GM23248 (cell line): ENCODE measurements around the gene NCK2. TPM values are rescaled to one million over a fixed set of nuclear protein-coding genes. Genes with fewer than 3 reads are reported as not detected.

Experiments used
- DNase-seq: peaks from one replicate; pipeline ENCODE4 v3.0.0-alpha.2; 2015
- H2AFZ ChIP-seq: fragments of 200-600 bp; sonication (generic); 2 replicates; pipeline ENCODE4 v1.6.1; 2016; ENCODE audit warnings: antibody characterized with exemption
- H3F3A ChIP-seq: fragments of 200-600 bp; sonication (generic); 2 replicates; pipeline ENCODE4 v1.6.1; 2016; ENCODE audit warnings: mild to moderate bottlenecking, antibody characterized with exemption, mixed run types; ENCODE audit not compliant: insufficient read depth
- H3K27ac ChIP-seq: fragments of 200-600 bp; sonication (generic); 2 replicates; pipeline ENCODE4 v1.5.1; 2016; ENCODE audit warnings: mild to moderate bottlenecking
- H3K27me3 ChIP-seq: fragments of 200-600 bp; sonication (generic); replicated peaks from 2 replicates; pipeline ENCODE4 v1.6.1; 2016; ENCODE audit warnings: mild to moderate bottlenecking; ENCODE audit not compliant: insufficient read depth
- H3K36me3 ChIP-seq: fragments of 200-600 bp; sonication (generic); 2 replicates; pipeline ENCODE4 v1.6.1; 2016; ENCODE audit warnings: low read depth, mild to moderate bottlenecking
- H3K4me1 ChIP-seq: fragments of 200-600 bp; sonication (generic); 2 replicates; pipeline ENCODE4 v1.6.1; 2016; ENCODE audit warnings: mild to moderate bottlenecking; ENCODE audit not compliant: insufficient read depth
- H3K4me2 ChIP-seq: fragments of 200-600 bp; sonication (generic); one replicate; pipeline ENCODE4 v1.6.1; 2016; ENCODE audit warnings: mild to moderate bottlenecking; ENCODE audit not compliant: unreplicated experiment
- H3K4me3 ChIP-seq: fragments of 200-600 bp; sonication (generic); 2 replicates; pipeline ENCODE4 v1.5.1; 2016; ENCODE audit warnings: mild to moderate bottlenecking
- H3K79me2 ChIP-seq: fragments of 200-600 bp; sonication (generic); 2 replicates; pipeline ENCODE4 v1.6.1; 2016; ENCODE audit warnings: mild to moderate bottlenecking; ENCODE audit not compliant: insufficient read depth
- H3K9ac ChIP-seq: fragments of 200-600 bp; sonication (generic); 2 replicates; pipeline ENCODE4 v1.6.1; 2016; ENCODE audit warnings: mild to moderate bottlenecking
- H3K9me2 ChIP-seq: fragments of 200-600 bp; sonication (generic); 2 replicates; pipeline ENCODE4 v1.6.1; 2016; ENCODE audit warnings: mixed run types, mild to moderate bottlenecking, moderate library complexity; ENCODE audit not compliant: insufficient read depth
- H3K9me3 ChIP-seq: fragments of 200-600 bp; sonication (generic); one replicate; pipeline ENCODE4 v1.6.1; 2017; ENCODE audit warnings: low read depth
- H4K20me1 ChIP-seq: fragments of 200-600 bp; sonication (generic); 2 replicates; pipeline ENCODE4 v1.6.0; 2016; ENCODE audit not compliant: insufficient read depth
- EZH2 ChIP-seq: fragments of 200-600 bp; sonication (generic); IDR thresholded peaks from 2 replicates; pipeline ENCODE4 v1.6.1; 2018; ENCODE audit warnings: antibody characterized with exemption, mild to moderate bottlenecking; ENCODE audit not compliant: insufficient read depth, poor library complexity, severe bottlenecking
- EZH2phosphoT487 ChIP-seq: fragments of 200-600 bp; sonication (generic); IDR thresholded peaks from 2 replicates; pipeline ENCODE4 v1.6.1; 2018; ENCODE audit warnings: antibody characterized with exemption, moderate library complexity, mild to moderate bottlenecking, low read depth; ENCODE audit not compliant: insufficient read depth
- WGBS, 2 experiments: methylation state at CpG; one replicate each; pipeline ENCODE4 v1.1.6; 2015 to 2017; ENCODE audit warnings: low lambda C conversion rate in 2 of 2, low coverage in 1 of 2; ENCODE audit errors: missing lambda C conversion rate in 2 of 2; 5-methylcytosine and 5-hydroxymethylcytosine counted together
- in situ Hi-C: fragments of 300-500 bp; cut with MboI; formaldehyde crosslinking; loops from 2 replicates; pipeline ENCODE4 v1.15.0; 2020
- polyA plus RNA-seq: library from polyadenylated mRNA; unstranded; fragments of >200 nt; fragmentation: Nextera tagmentation; extraction: Ambion mirVana; gene quantifications from 2 replicates; pipeline ENCODE4 v1.2.1, GENCODE V29; 2016
- total RNA-seq: library from RNA; depleted of rRNA; stranded (reverse); fragments of >200 nt; shearing (Covaris generic); gene quantifications from 2 replicates; pipeline ENCODE4 v1.2.3, GENCODE V29; 2014

Gene NCK2
- total and polyA plus RNA-seq, 2 experiments from 2014 or later, result 5.1 to 25.2 TPM

- Histone ChIP-seq H3K4me2 (no peak overlapping the region), H3K27me3 (no peaks in the 10 kb centered on the region; the same call in 1 of the 2 replicates), H3K4me3 (no peak overlapping the region), H3K9me3 (no peaks in the 10 kb centered on the region), H3K4me1 (peaks cover 17% of the 10 kb centered on the region), H2AFZ (no peak overlapping the region), H3K9me2 (no peaks in the 10 kb centered on the region), H3K79me2 (no peaks in the 10 kb centered on the region), H3K27ac (no peak overlapping the region), H4K20me1 (no peaks in the 10 kb centered on the region), H3K9ac (no peak overlapping the region), H3K36me3 (no peaks in the 10 kb centered on the region), H3F3A (peaks cover 14% of the 10 kb centered on the region)
- no peak for TF ChIP-seq EZH2
- TF ChIP-seq EZH2phosphoT487, result no peak
- in situ Hi-C loops, result no loop called here
- no peak for DNase-seq
- 68 to 73% methylated on average over 6 of the region's 6 CpGs for WGBS, 2 experiments
These were observed 30.6 kb upstream of the NCK2 start for GRCh38 chr2:105714141-105714540.

GRCh38 chr2:105718846-105719481, 25.7 kb upstream of the NCK2 start:
- H3K4me1 ChIP-seq, result no peaks in the 10 kb centered on the region
- H3K27me3 ChIP-seq, result peaks cover 8% of the 10 kb centered on the region; the same call in 1 of the 2 replicates
- no peaks in the 10 kb centered on the region for H3K9me3 ChIP-seq
- H3K4me3 ChIP-seq, result no peak overlapping the region
- no peaks in the 10 kb centered on the region for H4K20me1 ChIP-seq
- WGBS, 2 experiments, result 44 to 45% methylated on average over 8 of the region's 8 CpGs
- TF ChIP-seq EZH2 (no peak), EZH2phosphoT487 (no peak)
- H3K36me3 ChIP-seq, result no peaks in the 10 kb centered on the region
- H3K9me2 ChIP-seq, result no peaks in the 10 kb centered on the region
- no peak overlapping the region for H3K9ac ChIP-seq
- H2AFZ ChIP-seq, result no peak overlapping the region
- no peak for DNase-seq
- no peak overlapping the region for H3K4me2 ChIP-seq
- no peaks in the 10 kb centered on the region for H3F3A ChIP-seq
- H3K27ac ChIP-seq, result no peak overlapping the region
- no peaks in the 10 kb centered on the region for H3K79me2 ChIP-seq
- in situ Hi-C loops, result no loop called here

GRCh38 chr2:105721991-105722511, 22.7 kb upstream of the NCK2 start:
- H2AFZ ChIP-seq, result no peak overlapping the region
- H3K4me1 ChIP-seq, result no peaks in the 10 kb centered on the region
- no peak overlapping the region for H3K9ac ChIP-seq
- in situ Hi-C loops, result no loop called here
- no peak overlapping the region for H3K4me3 ChIP-seq
- H3K27me3 ChIP-seq, result 0 out of 2 replicates have a peak, but pooled peaks cover 12% of the 10 kb centered on the region
- no peaks in the 10 kb centered on the region for H3K36me3 ChIP-seq
- H3K9me3 ChIP-seq, result no peaks in the 10 kb centered on the region
- no peak for TF ChIP-seq EZH2
- TF ChIP-seq EZH2phosphoT487, result no peak
- H3F3A ChIP-seq, result no peaks in the 10 kb centered on the region
- DNase-seq, result no peak
- H3K4me2 ChIP-seq, result no peak overlapping the region
- H3K9me2 ChIP-seq, result no peaks in the 10 kb centered on the region
- H3K27ac ChIP-seq, result no peak overlapping the region
- no peaks in the 10 kb centered on the region for H4K20me1 ChIP-seq
- no peaks in the 10 kb centered on the region for H3K79me2 ChIP-seq
- 69 to 73% methylated on average over 8 of the region's 8 CpGs for WGBS, 2 experiments

- no peaks in the 10 kb centered on the region for H3K4me1 ChIP-seq
- TF ChIP-seq EZH2phosphoT487 (no peak), EZH2 (no peak)
- no peaks in the 10 kb centered on the region for H3K36me3 ChIP-seq
- 0 out of 2 replicates have a peak, but pooled peaks cover 12% of the 10 kb centered on the region for H3K27me3 ChIP-seq
- no peaks in the 10 kb centered on the region for H4K20me1 ChIP-seq
- no peak overlapping the region for H3K4me3 ChIP-seq
- H3K9me3 ChIP-seq, result no peaks in the 10 kb centered on the region
- no peaks in the 10 kb centered on the region for H3F3A ChIP-seq
- H3K79me2 ChIP-seq, result no peaks in the 10 kb centered on the region
- in situ Hi-C loops, result no loop called here
- no peak for DNase-seq
- no peak overlapping the region for H3K4me2 ChIP-seq
- H3K27ac ChIP-seq, result no peak overlapping the region
- H3K9me2 ChIP-seq, result no peaks in the 10 kb centered on the region
- no peak overlapping the region for H2AFZ ChIP-seq
- H3K9ac ChIP-seq, result no peak overlapping the region
- WGBS, 2 experiments, result 90 to 96% methylated on average over 11 of the region's 11 CpGs
These were observed 21.9 kb upstream of the NCK2 start for GRCh38 chr2:105722726-105723297.

- Histone ChIP-seq H3K27ac (no peak overlapping the region), H3K9me3 (no peaks in the 10 kb centered on the region), H3K4me2 (no peak overlapping the region), H3K9ac (no peak overlapping the region), H2AFZ (no peak overlapping the region), H3K9me2 (no peaks in the 10 kb centered on the region), H3K36me3 (no peaks in the 10 kb centered on the region), H3K4me3 (no peak overlapping the region), H3F3A (no peaks in the 10 kb centered on the region), H4K20me1 (no peaks in the 10 kb centered on the region), H3K4me1 (no peaks in the 10 kb centered on the region), H3K27me3 (0 out of 2 replicates have a peak, but pooled peaks cover 12% of the 10 kb centered on the region), H3K79me2 (no peaks in the 10 kb centered on the region)
- no peak for TF ChIP-seq EZH2phosphoT487
- TF ChIP-seq EZH2, result no peak
- no peak for DNase-seq
- in situ Hi-C loops, result no loop called here
- 70 to 71% methylated on average over 3 of the region's 3 CpGs for WGBS, 2 experiments
These were observed 21.3 kb upstream of the NCK2 start for GRCh38 chr2:105723431-105723830.
